ENCODE measurements around the gene RYR2. TPM values are rescaled to one million over a fixed set of nuclear protein-coding genes. Genes with fewer than 3 reads are reported as not detected.
"Not testable (repeated sequence)": the region's sequence is repeated elsewhere in the genome, so short reads cannot be mapped to it uniquely, and the experiment has no call there.

The RYR2 gene
- total and polyA plus RNA-seq, 12 donors: 43.1 to 1,252 (median 872) TPM

- intact Hi-C loops (cut with DNase I): no loop called here
- peak in 2 of 8 donors; percentile 14 to 58 for ATAC-seq
- no peak overlapping the region for H3K4me3 ChIP-seq
- no peak for DNase-seq
- no peaks in the 10 kb centered on the region for H3K27me3 ChIP-seq
- H3K36me3 ChIP-seq: peaks cover 0 to 65% (median 0%) of the 10 kb centered on the region in 9 donors
- H3K4me1 ChIP-seq: no peaks in the 10 kb centered on the region
- no peaks in the 10 kb centered on the region for H3K9me3 ChIP-seq
- WGBS, 2 donors: 83 to 84% methylated on average over 13 of the region's 13 CpGs
- peak overlapping the region in 1 of 10 donors; percentile 30 for H3K27ac ChIP-seq
- TF ChIP-seq, protein P1, sequence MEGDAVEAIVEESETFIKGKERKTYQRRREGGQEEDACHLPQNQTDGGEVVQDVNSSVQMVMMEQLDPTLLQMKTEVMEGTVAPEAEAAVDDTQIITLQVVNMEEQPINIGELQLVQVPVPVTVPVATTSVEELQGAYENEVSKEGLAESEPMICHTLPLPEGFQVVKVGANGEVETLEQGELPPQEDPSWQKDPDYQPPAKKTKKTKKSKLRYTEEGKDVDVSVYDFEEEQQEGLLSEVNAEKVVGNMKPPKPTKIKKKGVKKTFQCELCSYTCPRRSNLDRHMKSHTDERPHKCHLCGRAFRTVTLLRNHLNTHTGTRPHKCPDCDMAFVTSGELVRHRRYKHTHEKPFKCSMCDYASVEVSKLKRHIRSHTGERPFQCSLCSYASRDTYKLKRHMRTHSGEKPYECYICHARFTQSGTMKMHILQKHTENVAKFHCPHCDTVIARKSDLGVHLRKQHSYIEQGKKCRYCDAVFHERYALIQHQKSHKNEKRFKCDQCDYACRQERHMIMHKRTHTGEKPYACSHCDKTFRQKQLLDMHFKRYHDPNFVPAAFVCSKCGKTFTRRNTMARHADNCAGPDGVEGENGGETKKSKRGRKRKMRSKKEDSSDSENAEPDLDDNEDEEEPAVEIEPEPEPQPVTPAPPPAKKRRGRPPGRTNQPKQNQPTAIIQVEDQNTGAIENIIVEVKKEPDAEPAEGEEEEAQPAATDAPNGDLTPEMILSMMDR (IDR thresholded peaks at IDR 0.05): no peak
Observed at GRCh38 chr1:237590386-237590785, 548.4 kb downstream of the RYR2 start.

DNA sequence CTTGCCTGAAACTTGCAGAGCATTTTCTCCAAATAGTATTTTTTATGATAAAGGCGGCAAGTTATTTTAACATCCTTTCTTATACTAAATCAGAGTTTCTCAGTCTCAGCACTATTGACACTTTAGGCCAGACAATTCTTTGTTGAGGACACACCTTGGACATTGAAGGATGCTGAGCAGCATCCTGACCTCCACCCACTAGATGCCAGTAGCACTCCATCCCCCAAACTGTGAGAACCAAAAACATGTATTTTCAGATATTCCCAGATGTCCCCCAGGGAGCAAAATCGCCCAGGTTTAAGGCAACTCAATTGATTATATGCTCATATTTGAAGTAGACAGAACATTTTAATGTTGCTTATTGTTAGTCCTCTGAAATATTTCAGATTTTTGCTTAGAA lies 549.4 kb downstream of the RYR2 start:
- no peaks in the 10 kb centered on the region for H3K4me1 ChIP-seq
- peaks cover 0 to 74% (median 0%) of the 10 kb centered on the region in 9 donors for H3K36me3 ChIP-seq
- TF ChIP-seq, protein P1 (IDR thresholded peaks at IDR 0.05): no peak
- H3K27me3 ChIP-seq: no peaks in the 10 kb centered on the region
- WGBS, 2 donors: 67 to 77% methylated on average over 2 of the region's 2 CpGs
- H3K27ac ChIP-seq: no peak overlapping the region
- ATAC-seq: no peak
- no peak for DNase-seq
- intact Hi-C loops (cut with DNase I): no loop called here
- H3K4me3 ChIP-seq: no peak overlapping the region
- peaks cover 0 to 3% (median 0%) of the 10 kb centered on the region in 11 donors for H3K9me3 ChIP-seq

GRCh38 chr1:237603036-237603568 lies 561.1 kb downstream of the RYR2 start:
- H3K4me1 ChIP-seq; H3K27me3 ChIP-seq; H3K4me3 ChIP-seq; H3K9me3 ChIP-seq; intact Hi-C loops (cut with DNase I); H3K27ac ChIP-seq; DNase-seq: not testable (repeated sequence)
- ATAC-seq: peak in 6 of 8 donors; percentile 41 to 76 (median 52)
- WGBS, 2 donors: 78 to 84% methylated on average over 15 of the region's 15 CpGs
- peaks cover 0 to 59% (median 0%) of the 10 kb centered on the region in 9 donors for H3K36me3 ChIP-seq

DNA sequence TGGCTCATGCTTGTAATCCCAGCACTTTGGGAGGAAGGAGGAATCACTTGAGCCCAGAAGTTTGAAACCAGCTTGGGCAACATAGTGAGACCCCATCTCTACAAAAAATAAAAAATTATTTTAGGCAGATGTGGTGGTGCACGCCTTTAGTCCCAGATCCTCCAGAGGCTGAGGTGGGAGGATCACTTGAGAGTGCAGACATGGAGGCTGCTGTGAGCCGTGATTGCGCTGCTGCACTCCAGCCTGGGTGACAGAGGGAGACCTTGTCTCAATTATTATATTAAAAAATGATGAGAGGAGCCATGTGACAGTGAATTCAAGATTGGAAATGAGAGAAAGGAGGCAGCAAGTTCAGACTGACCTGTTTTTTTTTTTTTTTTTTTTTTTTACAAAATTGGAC lies 566.4 kb downstream of the RYR2 start:
- 75 to 89% methylated on average over 3 of the region's 3 CpGs for WGBS, 2 donors
- ATAC-seq (peak in 5 of 8 donors; percentile 17 to 61 (median 43)), DNase-seq (no peak)
- H3K36me3 ChIP-seq: peaks cover 0 to 24% (median 0%) of the 10 kb centered on the region in 9 donors
- no peak overlapping the region for H3K4me3 ChIP-seq
- H3K4me1 ChIP-seq: peaks cover 0 to 13% (median 0%) of the 10 kb centered on the region in 9 donors
- intact Hi-C loops (cut with DNase I): no loop called here
- TF ChIP-seq, protein P1 (IDR thresholded peaks at IDR 0.05): no peak
- H3K27me3 ChIP-seq: no peaks in the 10 kb centered on the region
- no peak overlapping the region for H3K27ac ChIP-seq
- H3K9me3 ChIP-seq: peaks cover 0 to 4% (median 0%) of the 10 kb centered on the region in 11 donors

- Histone ChIP-seq H3K27ac (peak overlapping the region in 3 of 10 donors; percentile 15 to 31 (median 19)), H3K36me3 (peaks cover 0 to 41% (median 3%) of the 10 kb centered on the region in 9 donors), H3K9me3 (peaks cover 0 to 4% (median 0%) of the 10 kb centered on the region in 11 donors), H3K4me1 (peaks cover 0 to 13% (median 2%) of the 10 kb centered on the region in 9 donors), H3K4me3 (no peak overlapping the region), H3K27me3 (no peaks in the 10 kb centered on the region)
- DNase-seq: no peak
- WGBS, 2 donors: 47 to 48% methylated on average over 5 of the region's 5 CpGs
- peak in 7 of 8 donors; percentile 27 to 77 (median 46) for ATAC-seq
- TF ChIP-seq, protein P1 (IDR thresholded peaks at IDR 0.05): no peak
- intact Hi-C loops (cut with DNase I): no loop called here
Observed at GRCh38 chr1:237610157-237610556, 568.2 kb downstream of the RYR2 start.
